Peyer's patch (tissue), 4 donors: ENCODE data around the gene FAM219A. TPM values are rescaled to one million over a fixed set of nuclear protein-coding genes. Genes with fewer than 3 reads are reported as not detected.

ENCODE experiments used
- DNase-seq, 3 donors: peaks; one replicate each; pipeline ENCODE4 v3.0.0-alpha.2; 2017 to 2019
- H3K27ac ChIP-seq, 4 donors: fragments of 200-600 bp; sonication (generic); one replicate each; pipeline ENCODE4 v1.5.1; 2016 to 2019
- H3K27me3 ChIP-seq, 2 donors: fragments of 200-600 bp; sonication (generic); one replicate each; pipeline ENCODE4 v1.5.1; 2019
- H3K36me3 ChIP-seq, 3 donors: fragments of 200-600 bp; sonication (generic); one replicate each; pipeline ENCODE4 v1.5.1; 2016 to 2019
- H3K4me1 ChIP-seq, 4 donors: fragments of 200-600 bp; sonication (generic); one replicate each; pipeline ENCODE4 v1.5.1; 2016 to 2019
- H3K4me3 ChIP-seq, 4 donors: fragments of 200-600 bp; sonication (generic); 1 replicate in 3 of 4; 2 replicates in 1 of 4; pipeline ENCODE4 v1.5.1; 2016 to 2019; ENCODE audit warnings: mild to moderate bottlenecking in 1 of 4
- H3K9me3 ChIP-seq, 4 donors: fragments of 200-600 bp; sonication (generic); one replicate each; pipeline ENCODE4 v1.5.1; 2016 to 2019; ENCODE audit warnings: mild to moderate bottlenecking in 1 of 4
- CTCF ChIP-seq, 6 experiments: fragments of 450-650 bp in 4 of 6; fragments of 200-600 bp in 2 of 6; sonication (generic) in 1 of 6; IDR thresholded peaks; one replicate each; pipeline ENCODE4 v1.5.1; 2017 to 2019; ENCODE audit warnings: antibody characterized with exemption in 6 of 6, mild to moderate bottlenecking in 3 of 6, moderate library complexity in 1 of 6
- POLR2A ChIP-seq, 2 donors: fragments of 450-650 bp; IDR thresholded peaks; one replicate each; pipeline ENCODE4 v1.5.1; 2017; ENCODE audit warnings: antibody characterized with exemption in 2 of 2, mild to moderate bottlenecking in 2 of 2, moderate library complexity in 2 of 2
- total RNA-seq, 4 donors: library from RNA; depleted of rRNA; stranded (reverse); fragments of >200 nt; gene quantifications; one replicate each; pipeline ENCODE4 v1.1.0, GENCODE V29; 2016

The FAM219A gene
- total RNA-seq, 4 donors from 2014 or later = 6.0 to 13.2 (median 9.5) TPM

- DNase-seq = no peak
Measured at GRCh38 chr9:34503406-34503805, 45.0 kb upstream of the FAM219A start.

GRCh38 chr9:34502891-34503290, 44.5 kb upstream of the FAM219A start:
- TF ChIP-seq POLR2A (IDR thresholded peaks at IDR 0.05) (no peak), CTCF (IDR thresholded peaks at IDR 0.05) (no peak)
- Histone ChIP-seq H3K36me3 (no peaks in the 10 kb centered on the region), H3K4me3 (no peak overlapping the region), H3K9me3 (no peaks in the 10 kb centered on the region), H3K27ac (no peak overlapping the region), H3K27me3 (no peaks in the 10 kb centered on the region), H3K4me1 (no peaks in the 10 kb centered on the region)
- no peak for DNase-seq

More at GRCh38 chr9:34503406-34503805, 45.0 kb upstream of the FAM219A start:
- Histone ChIP-seq H3K27ac (no peak overlapping the region), H3K9me3 (no peaks in the 10 kb centered on the region), H3K4me1 (no peaks in the 10 kb centered on the region), H3K36me3 (no peaks in the 10 kb centered on the region), H3K4me3 (no peak overlapping the region), H3K27me3 (no peaks in the 10 kb centered on the region)
- TF ChIP-seq CTCF (IDR thresholded peaks at IDR 0.05) = no peak

- Histone ChIP-seq H3K9me3 (no peaks in the 10 kb centered on the region), H3K4me3 (no peak overlapping the region), H3K36me3 (no peaks in the 10 kb centered on the region), H3K27me3 (no peaks in the 10 kb centered on the region), H3K4me1 (no peaks in the 10 kb centered on the region), H3K27ac (no peak overlapping the region)
- no peak for DNase-seq
- TF ChIP-seq CTCF (IDR thresholded peaks at IDR 0.05) = no peak
- TF ChIP-seq POLR2A (IDR thresholded peaks at IDR 0.05) = no peak
Measured at GRCh38 chr9:34502471-34502870, 44.1 kb upstream of the FAM219A start.

- no peak for DNase-seq
Measured at GRCh38 chr9:34501889-34502425, 43.6 kb upstream of the FAM219A start.

GRCh38 chr9:34501372-34501771, 43.0 kb upstream of the FAM219A start:
- Histone ChIP-seq H3K36me3 (no peaks in the 10 kb centered on the region), H3K27ac (no peak overlapping the region), H3K4me3 (no peak overlapping the region), H3K9me3 (no peaks in the 10 kb centered on the region), H3K27me3 (no peaks in the 10 kb centered on the region), H3K4me1 (no peaks in the 10 kb centered on the region)
- TF ChIP-seq POLR2A (IDR thresholded peaks at IDR 0.05) = no peak
- TF ChIP-seq CTCF (IDR thresholded peaks at IDR 0.05) = no peak
- DNase-seq = no peak

More at GRCh38 chr9:34501889-34502425, 43.6 kb upstream of the FAM219A start:
- no peak overlapping the region for H3K4me3 ChIP-seq
- H3K36me3 ChIP-seq = no peaks in the 10 kb centered on the region
- no peaks in the 10 kb centered on the region for H3K27me3 ChIP-seq
- TF ChIP-seq CTCF (IDR thresholded peaks at IDR 0.05) (no peak), POLR2A (IDR thresholded peaks at IDR 0.05) (no peak)
- no peak overlapping the region for H3K27ac ChIP-seq
- H3K4me1 ChIP-seq = no peaks in the 10 kb centered on the region
- H3K9me3 ChIP-seq = no peaks in the 10 kb centered on the region
